GM19397 (cell line): ENCODE results near the gene RIMBP3B.
"Not testable (repeated sequence)": the region's sequence is repeated elsewhere in the genome, so short reads cannot be mapped to it uniquely, and the experiment has no call there.

ENCODE experiments used
- ATAC-seq: cut with Tn5 transposase; IDR thresholded peaks from one replicate; pipeline ENCODE4 v1.9.1; 2021; ENCODE audit warnings: mild to moderate bottlenecking, moderate library complexity; ENCODE audit not compliant: unreplicated experiment

The RIMBP3B gene

GRCh38 chr22:21407792-21408191, 24.2 kb downstream of the RIMBP3B start:
- ATAC-seq: not testable (repeated sequence)

GRCh38 chr22:21416375-21416774, 32.8 kb downstream of the RIMBP3B start:
- not testable (repeated sequence) for ATAC-seq

- peak; percentile 84 for ATAC-seq
These were observed 33.7 kb downstream of the RIMBP3B start, which contains the start of gene HIC2 for GRCh38 chr22:21417227-21417746. Gene HIC2 (plus strand): TSS chr22:21417371. CDS start chr22:21442832, 25,461 bp downstream.

- ATAC-seq: peak; percentile 24
These were observed 34.3 kb downstream of the RIMBP3B start for GRCh38 chr22:21417853-21418252.

GRCh38 chr22:21418974-21419638, 35.6 kb downstream of the RIMBP3B start:
- ATAC-seq: not testable (repeated sequence)

- not testable (repeated sequence) for ATAC-seq
These were observed 36.7 kb downstream of the RIMBP3B start for GRCh38 chr22:21420180-21420763.

- not testable (repeated sequence) for ATAC-seq
These were observed 40.6 kb downstream of the RIMBP3B start for GRCh38 chr22:21424084-21424709.

- not testable (repeated sequence) for ATAC-seq
These were observed 51.1 kb downstream of the RIMBP3B start for GRCh38 chr22:21434378-21435233.

- ATAC-seq: not testable (repeated sequence)
These were observed 52.7 kb downstream of the RIMBP3B start for GRCh38 chr22:21435998-21436810.

- not testable (repeated sequence) for ATAC-seq
These were observed 54.5 kb downstream of the RIMBP3B start for GRCh38 chr22:21438013-21438412.
